Esophagus muscularis mucosa (tissue), 4 donors: ENCODE results near the gene TRPV2.

ENCODE experiments used
- CTCF ChIP-seq, 3 experiments: fragments of 200-600 bp in 2 of 3; fragments of 450-650 bp in 1 of 3; sonication (generic) in 2 of 3; IDR thresholded peaks; one replicate each; pipeline ENCODE4 v1.5.1; 2017 to 2019; ENCODE audit warnings: antibody characterized with exemption in 3 of 3, mild to moderate bottlenecking in 2 of 3, moderate library complexity in 1 of 3
- EP300 ChIP-seq: sonication (generic); formaldehyde crosslinking; IDR thresholded peaks from one replicate; pipeline ENCODE4 v1.6.1; 2017; ENCODE audit warnings: antibody characterized with exemption
- POLR2AphosphoS5 ChIP-seq, 2 donors: sonication (generic); formaldehyde crosslinking; IDR thresholded peaks; one replicate each; pipeline ENCODE4 v1.6.1; 2017; ENCODE audit warnings: antibody characterized with exemption in 2 of 2

GRCh38 chr17:16449121-16449570 is 33.8 kb downstream of the TRPV2 start:
- TF ChIP-seq CTCF (IDR thresholded peaks at IDR 0.05) (no peak), POLR2AphosphoS5 (IDR thresholded peaks at IDR 0.05) (no peak), EP300 (no peak)
